HuH-7 (cell line): Measurements from ENCODE around the gene RFT1.
A peak's percentile ranks its signal among the peaks of the same experiment; 100 is the strongest.

ENCODE experiments used
- DNase-seq: peaks from one replicate; pipeline ENCODE4 v3.0.0; 2011; ENCODE audit warnings: low spot score

Gene RFT1

DNA sequence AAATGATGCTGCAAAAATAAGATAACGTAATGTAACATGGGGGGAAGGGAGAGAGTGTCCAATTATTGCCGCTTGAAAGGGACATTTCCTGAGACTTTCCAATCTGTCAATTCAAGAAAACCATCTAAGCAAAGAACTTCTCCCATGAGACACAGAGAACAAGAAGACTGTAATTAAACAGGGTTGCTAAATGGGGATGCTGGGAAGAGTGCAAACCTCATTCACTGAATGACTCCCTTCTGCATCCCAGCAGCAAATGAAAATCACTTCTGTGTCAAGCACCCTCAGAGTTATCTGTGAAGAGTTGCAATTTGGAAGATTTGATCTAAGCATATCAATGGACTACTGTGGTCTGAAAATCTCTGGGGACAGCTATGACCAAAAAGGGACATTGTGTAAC lies 3.6 kb downstream of the RFT1 start:
- no peak for DNase-seq

DNA sequence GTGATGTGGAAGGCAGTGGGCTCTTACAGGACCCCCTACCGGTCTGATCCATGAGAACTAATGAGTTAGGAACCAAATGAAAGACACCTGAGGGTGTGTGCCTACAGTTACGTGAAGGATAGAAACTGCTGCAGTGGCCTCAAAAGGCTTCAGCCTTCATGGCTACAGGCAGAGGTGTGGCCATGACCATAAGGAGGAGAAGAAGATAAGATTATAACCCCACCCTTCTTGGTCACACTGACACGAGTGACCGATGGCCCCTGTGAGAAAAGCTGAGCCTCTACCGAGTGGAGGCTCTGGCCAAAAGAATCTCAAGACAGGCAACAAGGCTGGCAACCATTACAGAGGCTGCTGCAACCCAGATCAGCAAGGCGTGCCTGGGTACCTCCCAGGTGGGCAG lies 6.3 kb downstream of the RFT1 start:
- DNase-seq: no peak

DNA sequence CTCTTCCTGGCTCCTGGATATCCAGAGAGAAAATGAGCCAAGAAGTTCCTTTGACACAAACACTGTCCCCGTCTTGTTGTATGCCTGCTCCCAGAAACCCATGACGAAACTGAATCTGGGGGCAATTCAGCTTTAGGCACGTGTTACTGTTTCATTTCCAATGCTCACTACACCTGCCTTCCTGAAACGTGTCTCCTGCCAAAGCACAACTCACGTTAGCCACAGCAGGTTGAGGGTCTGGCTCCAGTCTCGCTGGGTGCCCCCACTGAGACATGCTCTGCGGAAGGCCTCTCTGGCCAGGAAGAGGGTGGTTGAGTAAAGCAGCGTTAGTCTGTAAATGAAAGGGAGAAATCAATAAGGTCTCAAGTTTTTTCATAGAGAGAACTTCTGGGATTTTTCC lies 6.7 kb downstream of the RFT1 start:
- no peak for DNase-seq

DNA sequence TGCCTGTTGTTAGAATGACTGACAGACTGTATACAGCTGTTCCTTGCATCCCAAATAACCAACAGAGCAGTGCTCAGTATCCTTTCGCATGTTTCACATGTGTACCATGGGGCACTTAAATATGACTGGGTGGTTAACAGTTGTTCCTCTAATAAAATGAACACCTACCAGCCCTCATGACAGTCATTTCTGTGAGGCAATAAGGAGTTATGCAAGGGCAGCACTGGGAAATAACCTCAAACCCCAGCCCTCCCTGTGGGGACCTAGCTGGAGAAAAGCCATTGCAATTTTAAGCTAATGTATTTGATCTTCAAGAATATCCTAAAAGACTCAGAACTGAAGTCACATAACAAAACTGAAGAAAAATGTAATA lies 7.3 kb downstream of the RFT1 start:
- DNase-seq: no peak

DNA sequence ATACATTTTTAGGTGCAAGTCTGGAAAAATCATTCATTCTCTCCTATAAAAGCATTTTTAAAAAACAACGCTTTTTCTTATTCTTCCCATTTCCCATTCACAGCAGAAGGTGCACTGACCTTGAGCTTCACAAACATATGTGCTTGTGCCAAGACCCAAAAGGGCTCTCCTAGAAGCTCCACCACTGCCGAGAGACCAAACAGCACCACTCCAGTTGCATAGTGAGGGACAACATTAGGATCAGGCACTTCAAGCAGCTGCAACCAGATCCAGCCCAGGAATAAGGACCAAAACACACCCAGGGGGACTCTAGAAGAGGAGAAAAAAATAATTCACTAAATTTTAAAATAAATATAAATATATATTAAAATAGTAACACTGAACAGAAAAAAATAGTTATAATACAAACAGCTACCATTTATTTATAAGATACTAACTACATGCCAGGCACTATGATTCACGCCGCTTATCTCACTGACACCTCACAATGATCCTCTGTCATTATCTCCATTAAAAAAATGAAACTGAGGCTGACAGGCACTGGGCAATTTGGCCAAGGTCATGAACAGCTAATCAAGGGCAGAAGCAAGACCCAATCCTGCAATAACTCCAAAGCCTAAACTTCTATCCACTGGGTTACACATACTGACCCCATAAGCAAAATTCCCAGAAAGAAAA lies 7.8 kb downstream of the RFT1 start:
- DNase-seq: no peak

DNA sequence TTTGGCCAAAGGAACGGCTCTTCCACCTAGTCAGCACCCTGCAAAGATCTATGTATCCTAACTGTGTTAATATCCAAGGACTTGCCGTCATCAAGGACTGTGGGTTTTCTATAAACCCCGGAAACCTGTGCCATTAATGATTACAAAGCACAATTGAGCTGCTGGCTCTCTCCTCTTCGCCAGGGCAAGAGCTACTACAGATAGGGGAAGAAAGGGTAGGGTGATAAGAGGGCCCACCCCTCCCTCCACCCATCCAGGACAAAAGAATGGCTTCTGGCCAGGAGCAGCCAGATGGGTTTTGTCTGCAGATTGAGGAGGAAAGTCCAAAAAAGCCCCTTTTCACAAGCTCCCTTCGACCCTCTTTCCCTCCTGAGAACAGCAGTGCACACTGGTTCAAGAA lies 9.9 kb downstream of the RFT1 start:
- no peak for DNase-seq

DNA sequence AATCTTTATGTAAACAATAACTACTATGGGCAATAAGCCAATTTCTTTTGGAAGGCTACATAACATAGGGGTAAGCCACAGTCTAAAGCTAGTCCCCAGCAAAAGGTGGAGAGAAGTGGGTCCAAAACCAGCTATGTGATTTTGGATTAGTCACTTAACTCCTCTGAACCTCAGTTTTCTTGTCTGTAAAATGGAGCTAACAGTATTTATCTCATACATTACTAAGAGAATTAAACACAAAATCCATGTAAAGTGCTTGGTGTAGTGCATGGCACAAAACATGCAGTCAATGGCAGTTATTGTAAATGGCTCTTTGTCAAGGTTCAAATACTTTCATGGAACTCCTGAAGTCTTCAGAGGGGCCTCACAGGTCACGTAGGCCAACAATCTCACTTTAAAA lies 13.3 kb downstream of the RFT1 start:
- no peak for DNase-seq

DNA sequence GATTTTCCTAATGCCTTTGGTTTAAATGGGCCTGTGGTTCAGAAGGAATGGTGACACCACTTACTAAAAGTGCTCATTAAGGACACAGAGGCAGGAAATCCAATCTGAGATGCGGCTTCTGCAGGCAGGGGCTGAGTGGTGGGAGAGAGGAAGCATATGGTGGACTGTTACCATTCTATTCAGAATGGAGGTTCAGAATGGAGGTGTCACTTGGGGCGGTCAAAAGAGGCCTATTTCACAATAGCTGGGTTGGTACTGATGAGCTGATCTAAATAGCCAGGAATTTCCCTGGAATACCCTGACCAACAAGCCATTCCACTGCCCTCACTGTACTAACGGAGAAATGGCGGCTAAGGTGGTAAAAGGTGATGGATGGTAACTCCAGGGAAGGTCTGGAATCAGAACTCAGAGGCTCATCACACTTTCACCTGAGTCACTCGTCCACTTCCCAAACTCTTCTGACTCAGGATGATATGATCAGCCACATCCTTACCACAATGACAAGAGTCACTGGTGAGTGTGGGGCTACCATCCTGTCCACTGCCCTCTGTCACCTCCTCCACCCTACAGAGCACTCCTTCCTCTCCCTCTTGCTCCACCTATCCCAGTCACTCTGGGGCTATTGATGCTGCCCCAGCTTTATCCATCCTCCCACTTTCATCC lies 15.7 kb downstream of the RFT1 start:
- DNase-seq: no peak

DNA sequence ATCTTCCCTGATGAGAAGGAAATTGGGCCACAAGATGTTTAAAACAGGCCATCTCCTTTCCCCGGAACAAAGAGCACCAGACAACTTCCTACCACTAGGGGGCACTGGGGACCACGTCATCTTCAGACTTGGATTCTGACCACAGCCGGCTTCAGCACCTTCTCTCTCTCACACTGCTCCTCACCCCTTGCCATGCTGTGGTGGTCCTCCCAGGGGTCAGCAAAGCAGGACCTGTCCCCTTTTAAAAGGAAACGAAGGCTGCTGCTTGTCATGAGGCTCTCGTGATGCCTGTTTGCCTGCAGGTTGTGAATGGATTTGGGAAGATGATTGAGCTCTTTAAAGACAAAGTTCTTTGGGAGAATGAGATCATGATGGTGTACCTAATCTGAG lies 16.2 kb downstream of the RFT1 start:
- peak; percentile 34 for DNase-seq

DNA sequence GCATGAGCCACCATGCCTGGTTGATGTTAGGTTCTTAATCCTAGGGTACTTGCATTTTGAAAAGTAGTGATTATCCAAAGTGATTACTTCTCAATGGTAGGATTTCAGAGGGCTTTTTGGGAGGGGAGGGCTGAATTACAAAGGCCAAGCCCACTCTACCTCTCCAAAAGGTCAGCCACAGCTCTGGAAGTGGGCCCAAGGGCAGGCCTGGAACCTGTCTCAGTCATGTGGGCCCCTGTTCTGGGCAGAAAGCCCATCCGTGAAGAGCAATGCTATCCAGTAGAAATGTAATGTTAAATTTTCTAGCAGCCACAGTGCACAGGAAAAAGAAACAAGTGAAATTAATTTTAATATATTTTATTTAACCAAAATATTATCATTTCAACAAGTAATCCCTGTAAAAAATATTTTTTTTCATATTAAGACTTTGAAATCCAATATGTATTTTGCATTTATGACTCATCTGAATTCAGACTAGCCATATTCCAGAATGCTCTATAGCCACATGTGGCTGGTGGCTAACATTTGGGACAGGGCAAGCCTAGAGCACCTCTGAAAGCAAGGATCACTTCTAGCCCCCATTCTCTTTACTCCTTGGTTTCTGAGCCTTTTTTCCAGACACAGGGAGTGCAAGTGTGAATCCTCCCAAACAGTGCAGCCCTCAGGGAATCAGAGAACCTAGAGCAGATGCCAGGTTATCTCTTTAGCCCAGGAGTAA lies 16.8 kb downstream of the RFT1 start:
- DNase-seq: no peak

DNA sequence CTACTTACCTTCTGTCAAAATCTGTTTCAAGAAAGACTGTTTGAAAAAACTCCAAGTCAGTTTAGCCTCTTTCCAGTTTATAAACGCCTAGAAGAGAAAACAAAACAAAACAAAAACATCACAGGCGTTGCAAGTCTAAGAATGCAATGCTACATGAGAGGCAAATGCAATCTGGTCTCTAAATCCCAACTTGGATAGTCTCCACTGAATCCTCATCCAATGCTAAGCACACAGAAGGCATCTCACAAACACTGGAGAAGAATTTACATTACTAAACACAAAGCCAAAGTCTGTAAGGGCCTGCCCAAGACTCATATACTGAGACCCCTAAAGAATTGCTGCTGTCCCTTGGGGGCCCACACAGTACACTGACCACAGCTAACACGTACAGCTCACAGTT lies 18.4 kb downstream of the RFT1 start:
- DNase-seq: no peak

DNA sequence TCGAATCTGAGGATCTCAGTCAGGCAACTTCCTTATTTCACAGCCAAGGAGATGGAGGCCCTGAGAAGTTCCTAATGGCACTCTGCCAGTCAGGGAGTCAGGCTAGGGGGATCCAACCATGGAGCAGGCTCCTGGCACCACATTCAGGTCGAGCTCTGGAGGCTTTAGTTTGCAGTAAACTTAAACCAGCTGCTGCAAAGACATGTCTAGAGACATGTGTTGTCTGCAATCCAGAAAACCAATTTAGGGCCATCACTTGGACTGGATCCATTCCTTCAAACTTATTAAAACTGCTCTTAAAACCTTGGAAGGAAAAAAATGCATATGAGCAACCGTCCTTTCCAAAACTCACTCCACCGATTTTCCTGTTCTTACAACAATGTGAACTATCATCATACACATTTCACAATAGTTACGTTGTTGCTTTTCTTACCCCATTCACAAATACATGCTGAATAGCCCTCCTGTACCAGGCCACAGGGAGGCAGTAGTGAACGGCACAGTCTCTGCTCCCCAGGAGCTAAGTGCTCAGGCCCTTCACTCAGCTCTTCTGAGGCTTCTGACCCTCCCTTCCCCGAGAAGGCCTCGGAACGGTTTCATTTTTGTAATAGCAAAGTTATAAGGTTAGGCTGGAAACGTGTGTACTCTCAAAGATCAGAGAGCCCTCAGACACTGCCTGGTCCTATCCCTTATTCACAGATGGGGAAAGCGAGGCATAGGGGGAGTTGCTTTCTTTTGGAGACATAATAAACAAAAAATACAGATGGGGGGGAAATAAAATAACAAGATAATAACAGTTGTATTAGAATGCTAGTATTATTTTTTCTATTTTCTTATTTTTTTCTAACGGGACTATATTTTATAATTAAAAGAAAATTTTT lies 20.1 kb downstream of the RFT1 start:
- peak; percentile 42 for DNase-seq

DNA sequence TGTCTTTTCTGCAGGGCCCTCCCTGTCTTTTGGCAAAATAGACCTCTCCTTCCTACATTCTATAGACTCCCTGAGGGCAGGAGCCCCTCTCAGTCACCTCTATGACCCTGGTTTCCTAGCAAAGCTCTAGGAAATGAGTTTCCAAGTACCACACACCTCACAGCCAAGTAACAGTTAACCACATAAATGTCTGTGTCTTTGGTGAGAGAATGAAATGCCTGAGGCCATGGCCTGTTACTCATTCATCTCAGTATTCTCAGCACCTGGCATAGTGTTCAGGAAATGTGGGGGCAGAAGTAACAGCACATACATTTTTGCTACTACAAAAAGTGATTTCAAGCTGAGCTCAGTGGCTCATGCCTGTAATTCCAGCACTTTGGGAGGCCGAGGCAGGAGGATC lies 21.0 kb downstream of the RFT1 start:
- no peak for DNase-seq

DNA sequence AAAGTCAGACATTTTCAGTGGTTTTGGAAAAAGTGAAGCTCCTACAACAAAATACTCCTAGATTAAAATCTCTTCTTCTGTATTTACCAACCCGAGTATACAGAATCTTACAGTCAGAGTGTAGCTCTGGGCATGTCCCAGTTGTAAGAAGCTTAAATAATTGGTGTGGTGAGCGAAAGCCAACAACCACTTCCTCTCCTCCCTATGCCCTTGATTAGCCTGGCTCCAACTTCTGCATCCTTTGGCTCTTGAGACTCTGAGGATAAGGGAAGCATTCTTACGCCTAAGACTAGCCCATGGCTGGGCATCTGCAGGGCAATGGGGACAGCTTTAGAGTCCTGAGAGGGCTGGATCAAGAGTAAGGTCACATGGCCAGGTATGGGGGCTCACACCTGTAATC lies 25.5 kb downstream of the RFT1 start:
- no peak for DNase-seq

DNA sequence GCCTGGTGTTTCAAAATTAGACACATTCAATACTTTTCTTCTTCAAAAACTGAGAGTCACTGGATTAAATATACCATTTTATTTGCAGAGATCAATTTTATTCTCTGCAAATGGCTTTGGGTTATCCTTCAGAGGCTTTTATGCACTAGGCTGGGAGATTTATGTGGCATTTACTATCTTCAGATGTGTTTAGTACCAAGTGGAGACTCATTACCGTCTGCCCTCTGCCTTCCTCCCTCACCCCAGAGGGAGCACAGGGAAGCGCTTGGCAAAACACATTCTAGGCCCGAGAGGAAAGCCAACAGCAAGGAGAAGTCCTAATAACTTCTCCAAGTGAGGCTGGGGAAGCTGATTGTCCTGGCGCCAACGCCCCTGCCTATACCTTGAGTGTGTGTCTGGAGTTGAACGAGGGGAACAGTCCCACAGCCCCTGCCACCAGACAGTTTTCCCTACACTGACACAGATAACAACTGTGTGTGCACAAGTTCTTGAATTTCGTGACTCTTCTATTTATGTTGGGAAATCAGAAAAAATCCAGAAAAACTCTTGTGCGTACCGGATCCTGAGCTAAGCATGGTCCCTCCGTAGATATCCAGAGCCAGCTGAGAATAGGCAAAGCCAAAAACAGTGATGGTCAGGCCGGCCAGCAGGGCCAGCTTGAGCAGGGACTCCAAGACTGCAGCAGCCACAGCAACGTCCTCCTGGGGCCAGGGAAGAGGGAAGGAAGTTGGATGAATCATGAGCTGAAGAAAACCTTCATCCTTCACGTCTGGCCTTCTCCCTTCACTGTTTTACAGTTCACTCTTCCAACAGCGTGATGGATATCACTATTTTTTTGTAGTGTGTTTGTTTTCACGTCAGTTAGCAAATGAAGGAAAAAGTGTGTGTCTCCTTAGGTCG lies 26.6 kb downstream of the RFT1 start:
- no peak for DNase-seq

DNA sequence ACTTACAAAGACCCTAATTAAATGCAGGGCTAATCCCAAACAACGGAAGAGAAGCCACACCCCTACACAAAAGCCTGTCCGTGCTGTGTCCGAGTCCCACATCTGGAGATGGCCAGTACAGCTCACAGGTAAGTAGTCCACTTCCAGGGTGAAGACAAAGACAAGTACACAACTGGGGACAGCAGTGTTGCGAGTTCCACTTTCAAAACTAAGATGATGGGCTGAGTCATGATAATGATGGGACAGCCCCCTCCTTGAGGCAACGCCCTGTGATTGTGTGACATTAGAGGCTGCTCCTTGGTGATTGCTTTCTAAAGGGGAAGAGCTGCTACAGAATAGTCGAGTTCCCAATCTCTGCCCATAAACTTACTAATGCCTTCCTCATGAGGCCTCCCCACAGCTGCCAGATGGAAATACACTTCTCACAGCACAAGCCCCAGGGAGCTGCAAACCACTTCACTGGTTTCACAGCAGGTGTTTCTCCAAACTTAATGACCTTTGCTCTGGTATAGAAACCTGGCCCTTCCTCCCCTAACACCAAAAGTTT lies 27.6 kb downstream of the RFT1 start:
- no peak for DNase-seq

DNA sequence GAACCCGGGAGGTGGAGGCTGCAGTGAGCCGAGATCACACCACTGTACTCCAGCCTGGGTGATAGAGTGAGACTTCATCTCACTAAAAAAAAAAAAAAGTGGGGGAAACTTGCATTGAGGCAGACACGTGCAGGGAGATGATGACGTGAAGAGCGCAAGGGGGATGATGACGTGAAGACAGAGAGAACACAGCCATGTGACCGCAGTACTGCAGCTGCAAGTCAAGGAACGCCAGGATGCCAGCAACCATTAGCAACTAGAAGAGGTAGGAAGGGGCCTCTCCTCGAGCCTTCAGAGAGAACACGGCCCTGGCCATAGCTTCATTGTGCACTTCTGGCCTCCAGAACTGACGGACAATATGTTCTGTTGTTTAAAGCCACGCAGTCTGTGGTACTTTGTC lies 28.3 kb downstream of the RFT1 start:
- DNase-seq: no peak

DNA sequence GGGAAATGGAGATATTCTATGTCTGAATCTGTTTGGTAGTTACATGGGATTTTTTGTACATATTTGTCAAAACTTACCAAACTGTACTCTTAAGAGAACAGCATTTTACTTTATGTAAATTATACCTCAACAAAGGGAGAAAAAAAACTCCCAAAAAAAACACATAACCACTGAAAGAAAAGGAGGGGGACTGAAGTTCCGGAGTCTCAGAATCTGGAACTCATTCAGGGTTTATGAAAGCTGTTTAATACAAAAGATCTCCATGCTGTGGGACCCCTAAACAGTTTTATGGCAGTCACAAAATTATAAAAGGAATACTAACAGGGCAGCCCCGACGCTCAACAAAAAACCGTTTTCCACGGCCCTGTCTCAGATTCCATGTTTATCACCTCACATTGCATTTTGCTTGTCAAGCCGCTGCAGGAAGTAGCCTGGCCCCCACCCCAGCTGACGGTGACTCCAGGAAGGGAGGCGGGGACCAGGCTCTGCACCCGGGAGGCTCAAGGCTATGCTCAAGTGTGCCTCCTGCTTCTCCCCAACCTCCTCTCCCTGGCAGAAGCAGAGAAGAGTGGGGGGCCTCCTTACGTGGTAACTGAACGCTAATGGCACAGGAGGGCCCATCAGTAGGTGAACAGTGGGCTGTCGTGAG lies 29.3 kb downstream of the RFT1 start:
- DNase-seq: no peak

DNA sequence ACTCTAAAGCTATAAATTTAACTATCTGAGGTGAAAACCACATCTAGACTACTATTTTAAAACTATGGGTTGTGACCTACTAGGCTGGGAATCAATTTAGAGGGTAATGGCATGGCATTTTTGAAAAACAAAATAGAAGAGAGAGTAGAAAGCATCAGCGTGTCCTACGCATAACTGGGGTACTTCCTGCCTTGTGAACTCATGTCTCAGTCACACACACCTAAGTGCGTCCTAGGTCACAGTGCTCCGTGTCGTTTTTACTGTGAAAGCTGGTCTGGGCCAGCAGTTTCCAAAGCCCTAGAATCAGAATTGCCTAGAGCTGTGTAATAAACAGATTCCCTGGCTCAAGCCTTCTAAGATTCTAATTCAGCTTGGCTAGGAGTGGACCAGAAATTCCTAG lies 32.3 kb downstream of the RFT1 start:
- no peak for DNase-seq

DNA sequence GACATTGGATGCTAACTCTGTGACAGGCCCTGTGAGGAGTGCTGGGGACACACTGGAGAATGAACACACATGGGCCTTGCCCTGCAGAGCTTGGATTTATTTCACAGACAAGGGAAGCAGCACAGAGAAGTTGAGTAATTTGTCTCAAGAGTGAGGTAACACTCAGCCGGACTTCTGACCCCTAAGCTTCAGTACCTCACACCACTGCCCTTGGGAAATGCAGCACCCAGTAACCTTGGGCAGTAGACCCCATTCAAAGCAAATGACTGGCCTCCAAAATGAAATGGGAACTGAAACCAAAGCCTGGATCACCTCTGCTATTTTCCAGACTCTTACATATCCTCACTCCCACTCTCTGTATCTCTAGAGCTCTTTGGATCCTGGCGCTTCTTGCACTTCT lies 37.3 kb downstream of the RFT1 start:
- peak; percentile 24 for DNase-seq

DNA sequence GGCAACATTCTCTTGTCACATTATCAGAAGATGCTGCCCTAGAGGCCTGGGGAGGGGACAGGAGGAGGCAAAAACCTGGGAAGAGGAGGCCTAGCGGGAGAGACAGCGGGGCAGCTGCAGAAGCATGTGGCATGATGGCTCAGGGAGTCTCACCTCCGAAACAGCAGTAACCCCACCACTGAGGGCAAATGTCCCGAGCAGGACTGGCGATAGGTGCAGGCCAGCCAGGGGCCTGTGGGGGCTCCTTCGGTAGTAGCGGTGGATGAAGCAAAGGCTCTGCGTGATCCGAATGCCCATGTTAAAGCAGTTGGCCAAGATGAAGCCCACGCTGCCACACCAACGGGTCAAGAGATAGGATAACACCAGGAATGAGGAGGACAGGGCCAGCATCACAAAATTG lies 38.0 kb downstream of the RFT1 start:
- no peak for DNase-seq
